CD4-positive, CD25-positive, alpha-beta regulatory T cell (primary cell): ENCODE measurements around the gene HCFC1. TPM values are rescaled to one million over a fixed set of nuclear protein-coding genes. Genes with fewer than 3 reads are reported as not detected.

Source experiments
- ATAC-seq, 2 donors: fragments of 150-1000 bp; cut with Tn5 transposase; one replicate each; pipeline ENCODE4 v1.10.0; 2021; ENCODE audit warnings: low read depth in 2 of 2, moderate number of reproducible peaks in 2 of 2, moderate library complexity in 1 of 2
- DNase-seq, 3 donors: peaks; one replicate each; pipeline versions ENCODE4 v3.0.0 to v3.0.0-alpha.2; 2012 to 2022; ENCODE audit warnings: mixed read lengths in 1 of 3
- H3K27ac ChIP-seq: one replicate; pipeline ENCODE4 v1.7.0; 2013; ENCODE audit warnings: mild to moderate bottlenecking, low read length; ENCODE audit not compliant: insufficient read depth, poor library complexity, severe bottlenecking
- H3K27me3 ChIP-seq: one replicate; pipeline ENCODE4 v1.7.0; 2013; ENCODE audit warnings: low read length; ENCODE audit not compliant: control insufficient read depth, insufficient read depth
- H3K36me3 ChIP-seq: one replicate; pipeline ENCODE4 v1.7.0; 2013; ENCODE audit warnings: mild to moderate bottlenecking, low read length, moderate library complexity; ENCODE audit not compliant: control insufficient read depth, insufficient read depth
- H3K4me1 ChIP-seq: 2 replicates; pipeline ENCODE4 v1.7.0; 2013; ENCODE audit warnings: mild to moderate bottlenecking, low read length; ENCODE audit not compliant: insufficient read depth, control insufficient read depth, poor library complexity, severe bottlenecking
- H3K4me3 ChIP-seq: one replicate; pipeline ENCODE4 v1.7.0; 2013; ENCODE audit warnings: low read depth, mild to moderate bottlenecking, low read length, moderate library complexity
- H3K9me3 ChIP-seq, 2 experiments: 1 replicate in 1 of 2; 2 replicates in 1 of 2; pipeline ENCODE4 v1.7.0; 2013; ENCODE audit warnings: low read length in 2 of 2, mild to moderate bottlenecking in 1 of 2, moderate library complexity in 1 of 2; ENCODE audit not compliant: control insufficient read depth in 2 of 2
- H3K27ac Mint-ChIP-seq, 3 donors: one replicate each; pipeline ENCODE4 v1.8.0; 2020 to 2022; ENCODE audit warnings: mild to moderate bottlenecking in 3 of 3, mixed read lengths in 3 of 3, moderate library complexity in 2 of 3
- H3K27me3 Mint-ChIP-seq: one replicate; pipeline ENCODE4 v1.8.0; 2022; ENCODE audit warnings: mild to moderate bottlenecking, mixed read lengths
- H3K36me3 Mint-ChIP-seq: one replicate; pipeline ENCODE4 v1.8.0; 2020; ENCODE audit warnings: mixed read lengths
- H3K4me1 Mint-ChIP-seq, 4 donors: one replicate each; pipeline ENCODE4 v1.8.0; 2020 to 2022; ENCODE audit warnings: mixed read lengths in 4 of 4, mild to moderate bottlenecking in 1 of 4
- H3K4me3 Mint-ChIP-seq, 4 donors: one replicate each; pipeline ENCODE4 v1.8.0; 2020 to 2022; ENCODE audit warnings: mild to moderate bottlenecking in 4 of 4, mixed read lengths in 4 of 4, moderate library complexity in 3 of 4
- H3K9me3 Mint-ChIP-seq, 7 donors: one replicate each; pipeline ENCODE4 v1.8.0; 2020 to 2022; ENCODE audit warnings: mixed read lengths in 7 of 7, mild to moderate bottlenecking in 3 of 7, moderate library complexity in 2 of 7
- polyA plus RNA-seq, 4 donors: library from polyadenylated mRNA; unstranded; fragments of 300-500 nt; fragmentation: Illumina TruSeq; gene quantifications; one replicate each; pipeline ENCODE4 v1.2.3, GENCODE V29; 2021
- total RNA-seq: library from RNA; stranded (reverse); gene quantifications from one replicate; pipeline ENCODE4 v1.2.3, GENCODE V29; 2022

HCFC1 gene
- total and polyA plus RNA-seq, 5 donors from 2014 or later, result 3.0 to 71.6 (median 3.8) TPM

DNA sequence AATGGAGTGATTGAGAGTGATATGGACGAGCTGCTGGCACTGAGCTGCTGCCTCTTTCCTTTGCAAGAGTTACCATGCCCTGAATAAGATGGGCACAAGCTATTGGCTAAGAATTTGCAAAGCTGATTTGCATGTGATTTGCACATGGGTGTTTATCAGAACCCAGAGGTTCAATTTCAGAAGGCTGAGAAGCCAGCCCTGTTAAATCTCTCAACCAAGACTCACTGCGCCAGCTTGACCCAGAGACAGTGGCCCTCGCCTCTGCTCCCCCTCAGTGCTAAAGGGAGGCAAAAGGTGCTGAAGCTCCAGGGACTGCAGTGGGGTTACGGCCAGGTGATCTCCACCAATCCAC is 46.3 kb downstream of the HCFC1 start:
- H3K9me3 ChIP-seq, result no peaks in the 10 kb centered on the region
- DNase-seq (peak in 2 of 3 donors; percentile 42 to 71), ATAC-seq (no peak)
- peak overlapping the region; percentile 85 for H3K4me3 ChIP-seq
- H3K27me3 ChIP-seq, result no peaks in the 10 kb centered on the region
- peaks cover 4 to 78% (median 9%) of the 10 kb centered on the region in 4 donors for H3K4me1 Mint-ChIP-seq
- H3K27ac Mint-ChIP-seq, result peak overlapping the region; percentile 87 to 94 (median 90)
- H3K4me3 Mint-ChIP-seq, result peak overlapping the region; percentile 95 to 98 (median 97)
- H3K27ac ChIP-seq, result peak overlapping the region; percentile 96
- H3K36me3 Mint-ChIP-seq, result peaks cover 4% of the 10 kb centered on the region
- no peaks in the 10 kb centered on the region for H3K9me3 Mint-ChIP-seq
- H3K36me3 ChIP-seq, result peaks cover 3% of the 10 kb centered on the region
- peaks cover 4% of the 10 kb centered on the region for H3K27me3 Mint-ChIP-seq
- H3K4me1 ChIP-seq, result peaks cover 80% of the 10 kb centered on the region

GRCh38 chrX:153924149-153924861 is 47.3 kb downstream of the HCFC1 start:
- peaks cover 4% of the 10 kb centered on the region for H3K27me3 Mint-ChIP-seq
- no peaks in the 10 kb centered on the region for H3K27me3 ChIP-seq
- H3K4me1 ChIP-seq, result peaks cover 75% of the 10 kb centered on the region
- DNase-seq, result peak; percentile 24 to 53 (median 49)
- peak overlapping the region; percentile 79 to 94 (median 87) for H3K27ac Mint-ChIP-seq
- no peaks in the 10 kb centered on the region for H3K9me3 Mint-ChIP-seq
- peaks cover 4 to 72% (median 9%) of the 10 kb centered on the region in 4 donors for H3K4me1 Mint-ChIP-seq
- H3K36me3 ChIP-seq, result peaks cover 8% of the 10 kb centered on the region
- peak overlapping the region; percentile 96 for H3K27ac ChIP-seq
- H3K4me3 Mint-ChIP-seq, result peak overlapping the region; percentile 95 to 98 (median 97)
- H3K4me3 ChIP-seq, result peak overlapping the region; percentile 85
- H3K9me3 ChIP-seq, result no peaks in the 10 kb centered on the region
- H3K36me3 Mint-ChIP-seq, result peaks cover 4% of the 10 kb centered on the region
- no peak for ATAC-seq

GRCh38 chrX:153922932-153923857 is 48.4 kb downstream of the HCFC1 start:
- ATAC-seq, result no peak
- peak overlapping the region; percentile 95 to 98 (median 97) for H3K4me3 Mint-ChIP-seq
- H3K27me3 ChIP-seq, result no peaks in the 10 kb centered on the region
- H3K9me3 Mint-ChIP-seq, result no peaks in the 10 kb centered on the region
- H3K27ac ChIP-seq, result peak overlapping the region; percentile 96
- H3K27ac Mint-ChIP-seq, result peak overlapping the region; percentile 87 to 96 (median 94)
- no peaks in the 10 kb centered on the region for H3K9me3 ChIP-seq
- peaks cover 4% of the 10 kb centered on the region for H3K27me3 Mint-ChIP-seq
- H3K4me3 ChIP-seq, result peak overlapping the region; percentile 42
- no peak for DNase-seq
- peaks cover 0 to 62% (median 4%) of the 10 kb centered on the region in 4 donors for H3K4me1 Mint-ChIP-seq
- peaks cover 18% of the 10 kb centered on the region for H3K36me3 ChIP-seq
- peaks cover 4% of the 10 kb centered on the region for H3K36me3 Mint-ChIP-seq
- peaks cover 68% of the 10 kb centered on the region for H3K4me1 ChIP-seq

DNA sequence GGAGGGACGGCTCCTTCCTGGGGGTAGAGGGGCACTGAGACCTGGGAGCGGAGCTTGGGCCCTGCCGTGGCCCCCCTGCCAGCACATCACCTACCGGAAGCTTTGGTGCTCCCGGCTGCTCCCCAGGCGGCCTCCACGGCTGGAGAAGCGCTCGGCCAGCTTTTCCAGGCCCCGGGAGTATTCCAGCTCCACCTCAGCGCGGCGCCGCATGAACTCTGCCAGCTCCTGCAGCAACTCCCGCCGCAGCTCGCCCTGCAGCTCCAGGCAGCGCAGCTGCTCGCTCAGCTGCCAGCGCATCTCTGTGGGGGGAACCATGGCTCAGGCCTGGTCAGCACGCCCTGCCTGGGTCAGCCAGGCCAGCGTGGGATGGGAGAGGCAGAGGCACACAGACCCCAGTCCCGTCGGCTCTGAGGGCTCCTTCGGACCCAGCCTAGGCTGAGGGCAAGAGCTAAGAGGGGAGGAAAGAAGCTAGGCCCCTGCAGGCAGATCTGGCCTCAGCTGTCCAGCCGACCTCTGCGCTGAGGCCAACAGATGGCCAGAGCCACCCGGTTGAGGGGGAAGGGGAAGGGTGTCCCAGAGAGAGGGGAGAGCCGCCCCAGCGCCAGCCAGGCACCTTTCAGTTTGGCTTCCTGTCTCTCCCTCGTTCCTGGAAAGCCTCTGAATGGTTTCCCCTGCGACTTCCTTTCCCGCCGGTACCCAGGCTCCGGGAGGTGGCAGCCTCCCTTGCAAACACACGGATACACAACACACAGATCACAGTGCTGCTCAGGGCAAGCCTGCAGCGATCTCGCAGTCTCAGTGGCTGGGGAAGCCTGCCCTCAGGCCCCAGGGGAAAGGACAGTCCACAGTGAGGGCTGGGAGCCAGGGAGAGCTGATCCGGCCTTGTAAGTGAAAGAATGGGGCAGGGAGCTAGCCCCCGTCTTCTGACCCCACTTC is 49.8 kb downstream of the HCFC1 start:
- Mint-ChIP-seq H3K36me3 (peaks cover 4% of the 10 kb centered on the region), H3K27me3 (peaks cover 1% of the 10 kb centered on the region), H3K9me3 (no peaks in the 10 kb centered on the region), H3K27ac (peak overlapping the region; percentile 62 to 96 (median 87)), H3K4me1 (peaks cover 0 to 53% (median 2%) of the 10 kb centered on the region in 4 donors), H3K4me3 (peak overlapping the region; percentile 95 to 98 (median 97))
- Histone ChIP-seq H3K4me3 (no peak overlapping the region), H3K27me3 (no peaks in the 10 kb centered on the region), H3K27ac (peak overlapping the region; percentile 58), H3K36me3 (peaks cover 25% of the 10 kb centered on the region), H3K9me3 (no peaks in the 10 kb centered on the region), H3K4me1 (peaks cover 55% of the 10 kb centered on the region)
- peak in 1 of 3 donors; percentile 50 for DNase-seq
- ATAC-seq, result no peak

- H3K4me1 Mint-ChIP-seq, result peaks cover 0 to 51% (median 2%) of the 10 kb centered on the region in 4 donors
- peaks cover 5% of the 10 kb centered on the region for H3K36me3 Mint-ChIP-seq
These were observed 50.5 kb downstream of the HCFC1 start for GRCh38 chrX:153921070-153921469.

DNA sequence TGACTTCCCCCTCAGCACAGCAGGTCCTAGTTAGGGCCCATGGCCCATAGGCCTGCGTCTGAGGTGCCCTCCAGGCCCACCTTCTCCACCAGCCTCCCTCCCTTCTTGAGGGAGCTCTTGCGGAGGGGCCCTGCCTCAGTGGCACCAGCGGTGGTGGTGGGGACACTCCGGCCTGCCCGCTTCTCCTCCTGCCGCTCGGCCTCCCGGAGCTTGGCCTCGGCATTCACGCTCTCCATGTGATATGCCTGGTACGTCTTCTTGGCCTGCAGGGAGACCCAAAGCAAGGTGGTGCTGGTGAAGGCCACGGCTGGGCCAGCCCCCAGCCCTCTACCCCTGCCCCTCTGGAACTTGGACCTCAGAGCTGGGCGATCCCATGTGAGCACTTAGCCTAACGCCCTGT is 51.1 kb downstream of the HCFC1 start:
- Histone ChIP-seq H3K27ac (no peak overlapping the region), H3K9me3 (no peaks in the 10 kb centered on the region), H3K4me1 (peaks cover 47% of the 10 kb centered on the region), H3K4me3 (no peak overlapping the region), H3K27me3 (no peaks in the 10 kb centered on the region), H3K36me3 (peaks cover 25% of the 10 kb centered on the region)
- Mint-ChIP-seq H3K36me3 (peaks cover 10% of the 10 kb centered on the region), H3K27ac (no peak overlapping the region), H3K9me3 (no peaks in the 10 kb centered on the region), H3K4me1 (peaks cover 0 to 53% (median 2%) of the 10 kb centered on the region in 4 donors), H3K27me3 (no peaks in the 10 kb centered on the region), H3K4me3 (no peak overlapping the region)
- no peak for ATAC-seq
- DNase-seq, result no peak

More at GRCh38 chrX:153921070-153921469, 50.5 kb downstream of the HCFC1 start:
- Mint-ChIP-seq H3K27ac (no peak overlapping the region), H3K9me3 (no peaks in the 10 kb centered on the region), H3K27me3 (no peaks in the 10 kb centered on the region), H3K4me3 (peak overlapping the region in 1 of 4 donors; percentile 41)
- no peak for ATAC-seq
- Histone ChIP-seq H3K27ac (no peak overlapping the region), H3K4me3 (no peak overlapping the region), H3K9me3 (no peaks in the 10 kb centered on the region), H3K36me3 (peaks cover 25% of the 10 kb centered on the region), H3K27me3 (no peaks in the 10 kb centered on the region), H3K4me1 (peaks cover 51% of the 10 kb centered on the region)
- DNase-seq, result no peak

- H3K27me3 ChIP-seq, result no peaks in the 10 kb centered on the region
- Mint-ChIP-seq H3K36me3 (peaks cover 8% of the 10 kb centered on the region), H3K27me3 (no peaks in the 10 kb centered on the region), H3K9me3 (no peaks in the 10 kb centered on the region), H3K4me3 (no peak overlapping the region), H3K4me1 (peaks cover 0 to 42% (median 2%) of the 10 kb centered on the region in 4 donors), H3K27ac (peak overlapping the region in 1 of 3 donors; percentile 56)
- peaks cover 35% of the 10 kb centered on the region for H3K4me1 ChIP-seq
- H3K27ac ChIP-seq, result no peak overlapping the region
- no peak overlapping the region for H3K4me3 ChIP-seq
- peaks cover 25% of the 10 kb centered on the region for H3K36me3 ChIP-seq
- H3K9me3 ChIP-seq, result no peaks in the 10 kb centered on the region
- DNase-seq (no peak), ATAC-seq (no peak)
These were observed 52.3 kb downstream of the HCFC1 start for GRCh38 chrX:153919281-153919680.
